ENCODE results near the gene STK32A. TPM values are rescaled to one million over a fixed set of nuclear protein-coding genes. Genes with fewer than 3 reads are reported as not detected.

Gene STK32A
- total RNA-seq, 4 donors from 2014 or later = 9.6 to 35.2 (median 14.8) TPM

DNA sequence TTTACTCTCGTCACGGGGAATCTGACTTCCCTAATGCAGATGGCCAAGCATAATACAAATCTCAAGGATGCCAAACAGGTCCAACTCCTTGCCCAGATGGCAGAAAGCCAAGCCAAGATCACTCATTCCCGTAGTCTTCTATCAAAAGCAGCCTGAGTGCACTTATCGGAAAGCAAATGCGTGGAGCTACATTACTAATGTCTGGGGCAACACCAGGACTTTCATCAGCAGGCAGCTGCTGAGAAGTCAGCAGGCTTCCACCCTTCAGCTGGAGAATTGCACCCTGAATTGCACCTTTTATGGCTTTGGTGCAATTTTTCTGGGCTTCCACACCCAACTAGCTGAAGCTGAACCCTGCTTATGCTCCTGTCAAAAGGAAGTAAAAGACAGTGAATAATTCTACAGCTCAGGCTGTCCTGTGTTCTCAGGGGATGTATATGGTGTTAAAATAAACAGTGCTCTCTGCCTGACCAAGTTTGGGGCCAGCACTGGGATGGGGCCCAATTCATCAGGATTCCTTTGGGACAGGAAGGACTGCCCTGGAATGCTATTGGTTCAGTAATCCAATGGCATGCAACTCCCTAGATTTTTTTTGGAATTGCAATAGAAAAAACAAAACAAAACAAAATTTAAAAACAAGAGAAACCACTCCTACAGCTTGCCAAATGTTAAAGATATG is 182.4 kb downstream of the STK32A start:
- peak in 1 of 2 donors; percentile 47 for DNase-seq (ENCODE audit: low spot score in 2 of 2)
- no peak overlapping the region for H3K27ac ChIP-seq
- no peaks in the 10 kb centered on the region for H3K9me3 ChIP-seq
- no peaks in the 10 kb centered on the region for H3K27me3 ChIP-seq
- no peak overlapping the region for H3K4me3 ChIP-seq
- 53% methylated on average over 5 of the region's 5 CpGs for WGBS, 2 donors
- H3K4me1 ChIP-seq = peaks cover 0 to 17% (median 6%) of the 10 kb centered on the region in 4 donors
- peaks cover 0 to 28% (median 0%) of the 10 kb centered on the region in 3 donors for H3K36me3 ChIP-seq
- TF ChIP-seq POLR2A (IDR thresholded peaks at IDR 0.05) (no peak), EP300 (IDR thresholded peaks at IDR 0.05) (peak in 1 of 2 donors; percentile 62)

DNA sequence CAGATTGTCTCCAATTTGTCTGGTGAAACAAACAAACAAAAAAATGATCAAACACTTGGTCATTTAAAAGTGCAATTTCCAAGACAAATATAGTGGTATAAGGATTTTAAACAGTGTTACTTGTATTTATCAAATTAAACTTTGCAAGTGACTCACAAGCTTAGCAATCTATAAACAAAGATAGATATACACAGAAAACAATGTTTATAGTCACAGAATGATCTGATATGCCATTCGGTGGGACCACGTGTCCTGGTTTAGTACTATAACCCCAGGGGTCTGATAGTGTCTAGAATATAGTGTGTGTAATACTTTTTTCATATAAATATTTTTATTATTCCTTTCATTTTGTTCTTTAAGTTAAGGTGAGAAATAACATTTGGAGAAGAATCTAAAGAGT is 183.8 kb downstream of the STK32A start:
- peaks cover 0 to 25% (median 0%) of the 10 kb centered on the region in 3 donors for H3K36me3 ChIP-seq
- H3K27me3 ChIP-seq = no peaks in the 10 kb centered on the region
- TF ChIP-seq EP300 (IDR thresholded peaks at IDR 0.05) (no peak), POLR2A (IDR thresholded peaks at IDR 0.05) (no peak)
- TF ChIP-seq, protein P1, sequence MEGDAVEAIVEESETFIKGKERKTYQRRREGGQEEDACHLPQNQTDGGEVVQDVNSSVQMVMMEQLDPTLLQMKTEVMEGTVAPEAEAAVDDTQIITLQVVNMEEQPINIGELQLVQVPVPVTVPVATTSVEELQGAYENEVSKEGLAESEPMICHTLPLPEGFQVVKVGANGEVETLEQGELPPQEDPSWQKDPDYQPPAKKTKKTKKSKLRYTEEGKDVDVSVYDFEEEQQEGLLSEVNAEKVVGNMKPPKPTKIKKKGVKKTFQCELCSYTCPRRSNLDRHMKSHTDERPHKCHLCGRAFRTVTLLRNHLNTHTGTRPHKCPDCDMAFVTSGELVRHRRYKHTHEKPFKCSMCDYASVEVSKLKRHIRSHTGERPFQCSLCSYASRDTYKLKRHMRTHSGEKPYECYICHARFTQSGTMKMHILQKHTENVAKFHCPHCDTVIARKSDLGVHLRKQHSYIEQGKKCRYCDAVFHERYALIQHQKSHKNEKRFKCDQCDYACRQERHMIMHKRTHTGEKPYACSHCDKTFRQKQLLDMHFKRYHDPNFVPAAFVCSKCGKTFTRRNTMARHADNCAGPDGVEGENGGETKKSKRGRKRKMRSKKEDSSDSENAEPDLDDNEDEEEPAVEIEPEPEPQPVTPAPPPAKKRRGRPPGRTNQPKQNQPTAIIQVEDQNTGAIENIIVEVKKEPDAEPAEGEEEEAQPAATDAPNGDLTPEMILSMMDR (IDR thresholded peaks at IDR 0.05) = no peak
- H3K4me1 ChIP-seq = peaks cover 0 to 15% (median 6%) of the 10 kb centered on the region in 4 donors
- H3K27ac ChIP-seq = no peak overlapping the region
- WGBS, 2 donors = 88 to 89% methylated on average over 2 of the region's 2 CpGs
- DNase-seq (ENCODE audit: low spot score in 2 of 2) = no peak
- H3K9me3 ChIP-seq = no peaks in the 10 kb centered on the region
- no peak overlapping the region for H3K4me3 ChIP-seq

- H3K9me3 ChIP-seq = no peaks in the 10 kb centered on the region
- TF ChIP-seq EP300 (IDR thresholded peaks at IDR 0.05) (no peak), POLR2A (IDR thresholded peaks at IDR 0.05) (no peak)
- TF ChIP-seq, protein P1 (IDR thresholded peaks at IDR 0.05) = no peak
- peaks cover 0 to 34% (median 4%) of the 10 kb centered on the region in 4 donors for H3K4me1 ChIP-seq
- peaks cover 0 to 23% (median 0%) of the 10 kb centered on the region in 3 donors for H3K36me3 ChIP-seq
- peak overlapping the region in 1 of 4 donors; percentile 29 for H3K27ac ChIP-seq
- no peak overlapping the region for H3K4me3 ChIP-seq
- DNase-seq (ENCODE audit: low spot score in 2 of 2) = no peak
- no peaks in the 10 kb centered on the region for H3K27me3 ChIP-seq
- 76 to 78% methylated on average over 3 of the region's 3 CpGs for WGBS, 2 donors
Observed at GRCh38 chr5:147426640-147427327, 192.0 kb downstream of the STK32A start.

DNA sequence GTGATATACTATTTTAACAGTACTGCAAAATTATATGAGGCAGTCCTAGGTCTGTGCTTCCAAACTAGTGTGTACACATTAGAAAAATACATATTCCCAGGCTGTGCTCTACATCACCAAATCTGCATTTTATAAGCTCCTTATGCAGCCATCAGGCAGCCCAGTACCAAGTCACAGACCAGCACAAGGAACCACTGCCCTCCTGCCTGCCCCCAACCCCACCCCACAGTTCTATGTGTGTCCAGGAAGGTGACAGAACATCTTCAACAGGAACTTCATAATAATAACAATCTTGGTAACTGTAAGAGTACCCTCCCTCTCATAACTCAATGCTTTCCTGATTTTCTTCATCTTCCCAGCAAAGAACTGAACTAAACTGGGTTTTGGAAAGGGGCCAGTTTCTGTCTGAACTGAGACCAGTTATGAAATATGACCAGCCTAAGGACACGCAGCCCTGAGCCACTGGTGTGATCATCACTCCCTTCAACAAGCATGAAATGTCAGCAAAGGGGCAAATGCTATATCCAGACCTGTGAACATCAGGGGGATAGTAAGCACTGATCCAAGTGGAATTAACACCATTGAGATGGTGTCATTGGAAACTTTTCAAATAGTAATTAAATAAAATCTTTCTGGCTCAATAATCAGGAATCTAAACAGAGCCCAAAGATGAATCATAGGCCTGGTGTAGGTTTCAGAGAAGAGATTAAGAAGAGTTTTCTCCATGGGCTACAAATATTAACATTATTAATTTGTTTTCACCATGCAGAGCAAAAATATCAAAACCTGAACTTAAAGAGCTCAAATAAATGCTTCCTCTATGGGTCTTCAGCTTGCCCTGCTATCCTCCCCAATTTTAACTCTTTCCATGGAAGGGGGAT is 192.9 kb downstream of the STK32A start:
- no peak for DNase-seq (ENCODE audit: low spot score in 2 of 2)
- peaks cover 0 to 18% (median 0%) of the 10 kb centered on the region in 3 donors for H3K36me3 ChIP-seq
- H3K9me3 ChIP-seq = no peaks in the 10 kb centered on the region
- no peak for TF ChIP-seq POLR2A (IDR thresholded peaks at IDR 0.05)
- TF ChIP-seq, protein P1 (IDR thresholded peaks at IDR 0.05) = no peak
- no peak for TF ChIP-seq EP300 (IDR thresholded peaks at IDR 0.05)
- no peaks in the 10 kb centered on the region for H3K27me3 ChIP-seq
- no peak overlapping the region for H3K4me3 ChIP-seq
- H3K27ac ChIP-seq = peak overlapping the region in 2 of 4 donors; percentile 4 to 40
- H3K4me1 ChIP-seq = peaks cover 0 to 40% (median 4%) of the 10 kb centered on the region in 4 donors
- whole genome bisulfite sequencing, 2 donors = 27 to 37% methylated on average over 1 of the region's 1 CpG

DNA sequence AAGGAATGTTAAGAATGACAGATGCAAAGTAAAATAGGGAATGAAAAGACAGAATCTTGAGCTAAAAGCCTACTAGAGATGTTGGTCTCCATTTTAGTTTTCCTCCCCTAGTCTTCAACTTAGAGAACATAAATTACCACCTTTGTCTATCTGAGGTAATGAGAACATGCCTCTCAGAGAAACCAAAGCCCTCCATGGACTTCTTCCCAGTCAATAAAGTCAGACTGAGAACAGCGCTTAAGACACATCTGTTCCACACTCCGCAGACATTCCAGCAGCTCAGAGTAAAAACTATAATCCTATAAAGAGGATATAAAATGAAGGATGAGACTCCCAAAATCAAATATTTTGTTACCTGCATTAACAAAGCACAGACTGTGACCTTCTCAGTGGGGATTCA is 195.8 kb downstream of the STK32A start:
- no peaks in the 10 kb centered on the region for H3K9me3 ChIP-seq
- peaks cover 0 to 40% (median 4%) of the 10 kb centered on the region in 4 donors for H3K4me1 ChIP-seq
- H3K27me3 ChIP-seq = no peaks in the 10 kb centered on the region
- H3K36me3 ChIP-seq = no peaks in the 10 kb centered on the region
- H3K4me3 ChIP-seq = no peak overlapping the region
- 66 to 74% methylated on average over 2 of the region's 2 CpGs for WGBS, 2 donors
- H3K27ac ChIP-seq = no peak overlapping the region
- TF ChIP-seq POLR2A (IDR thresholded peaks at IDR 0.05) = no peak
- TF ChIP-seq, protein P1 (IDR thresholded peaks at IDR 0.05) = no peak
- TF ChIP-seq EP300 (IDR thresholded peaks at IDR 0.05) = no peak
- no peak for DNase-seq (ENCODE audit: low spot score in 2 of 2)

Measured in tibial nerve (tissue), 4 donors.